GM18499 (cell line): Measurements from ENCODE around the gene DNAJC17.

Source experiments
- ATAC-seq: cut with Tn5 transposase; IDR thresholded peaks from one replicate; pipeline ENCODE4 v1.9.1; 2021; ENCODE audit warnings: moderate number of reproducible peaks; ENCODE audit not compliant: insufficient read depth, unreplicated experiment

Gene DNAJC17

GRCh38 chr15:40768521-40769273, 38.6 kb downstream of the DNAJC17 start:
- no peak for ATAC-seq

- ATAC-seq: no peak
These were observed 39.3 kb downstream of the DNAJC17 start for GRCh38 chr15:40767838-40768500.

DNA sequence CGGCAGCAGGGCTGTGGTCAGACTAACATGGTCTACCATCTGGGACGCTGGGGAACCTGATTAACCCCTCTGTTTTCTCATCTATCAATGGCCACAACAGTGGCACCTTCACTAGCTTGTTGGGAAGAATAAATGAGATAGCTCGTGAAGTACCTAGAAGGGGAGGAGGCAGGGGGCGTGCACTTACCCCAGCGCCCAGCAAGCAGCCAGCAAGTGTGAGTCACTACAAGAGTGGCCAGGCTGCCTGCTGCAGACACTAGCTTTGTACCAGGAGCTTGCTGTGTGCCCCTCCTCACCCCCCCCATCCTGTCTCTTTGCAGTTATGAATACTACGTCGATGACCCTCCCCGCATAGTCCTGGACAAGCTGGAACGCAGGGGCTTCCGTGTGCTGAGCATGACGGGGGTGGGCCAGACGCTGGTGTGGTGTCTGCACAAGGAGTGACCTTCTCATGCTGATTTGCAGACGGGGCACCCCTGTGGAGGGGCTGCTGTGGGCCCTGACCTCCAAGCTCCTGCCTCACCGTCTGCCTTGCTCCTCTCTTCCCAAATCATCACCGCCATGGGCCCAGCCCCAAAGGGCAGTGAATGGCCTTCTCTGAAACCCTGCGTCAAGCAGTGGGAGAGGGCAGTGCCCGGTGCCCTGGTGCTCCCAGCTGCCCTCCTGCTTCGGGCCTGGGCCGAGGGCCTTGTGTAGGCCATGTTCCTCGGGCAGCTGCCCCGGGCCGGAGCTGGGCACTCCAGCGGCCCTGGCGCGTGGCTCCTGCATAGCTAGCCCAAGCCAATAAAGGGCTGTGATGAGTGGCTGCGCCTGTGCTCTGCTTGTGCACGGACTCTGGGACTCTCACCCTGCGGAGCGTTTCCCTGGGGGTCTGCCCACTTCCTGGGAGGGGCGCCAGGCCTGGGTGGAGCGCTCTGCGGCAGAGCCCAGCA, 40.1 kb downstream of the DNAJC17 start:
- ATAC-seq: no peak

- ATAC-seq: no peak
These were observed 41.0 kb downstream of the DNAJC17 start for GRCh38 chr15:40766194-40766815.

- ATAC-seq: no peak
These were observed 42.6 kb downstream of the DNAJC17 start for GRCh38 chr15:40764629-40765103.

DNA sequence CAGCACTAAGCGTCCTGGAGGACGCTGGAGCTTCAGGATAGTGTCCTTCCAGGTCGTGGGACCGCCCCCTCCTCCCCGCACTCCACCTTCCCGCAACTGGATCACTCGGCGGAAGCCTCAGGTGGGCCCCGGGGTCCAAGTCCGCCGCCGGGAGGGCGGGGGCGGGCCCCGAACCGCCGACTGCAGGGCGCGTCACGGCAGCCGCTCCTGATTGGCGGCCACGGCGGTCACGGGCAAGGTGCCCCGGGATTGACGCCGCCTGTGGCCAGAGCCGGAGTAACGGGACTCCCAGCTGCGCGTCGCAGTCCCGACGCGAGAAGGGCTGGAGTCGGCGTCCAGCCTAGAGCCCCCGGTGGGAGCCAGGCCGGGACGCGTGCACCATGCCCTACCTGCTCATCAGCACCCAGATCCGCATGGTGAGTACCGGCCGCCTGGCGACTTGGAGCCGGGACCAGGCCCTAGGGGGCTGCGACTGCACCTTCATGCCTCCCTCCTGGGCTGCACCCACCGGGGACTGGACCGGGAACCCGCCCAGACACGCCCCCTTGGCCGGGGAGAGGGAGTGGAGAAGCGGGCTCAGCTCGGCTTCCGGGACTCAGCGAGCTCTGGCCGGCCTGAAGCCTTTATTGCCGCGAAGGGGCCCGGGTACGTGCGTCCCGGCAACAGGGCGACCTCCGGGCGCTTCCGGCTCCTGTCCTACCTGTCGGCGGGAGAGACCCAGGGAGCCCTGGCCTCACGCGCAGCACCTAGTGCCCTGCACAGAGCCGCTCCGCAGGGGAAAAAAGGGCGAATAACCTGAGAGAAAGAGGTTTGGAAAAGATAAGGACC, 43.3 kb downstream of the DNAJC17 start, which contains the start of gene GCHFR:
GCHFR (plus strand) TSS at position 268 of the 828 bp plus-strand sequence; CDS start at position 381, 113 bp downstream.
- no peak for ATAC-seq

DNA sequence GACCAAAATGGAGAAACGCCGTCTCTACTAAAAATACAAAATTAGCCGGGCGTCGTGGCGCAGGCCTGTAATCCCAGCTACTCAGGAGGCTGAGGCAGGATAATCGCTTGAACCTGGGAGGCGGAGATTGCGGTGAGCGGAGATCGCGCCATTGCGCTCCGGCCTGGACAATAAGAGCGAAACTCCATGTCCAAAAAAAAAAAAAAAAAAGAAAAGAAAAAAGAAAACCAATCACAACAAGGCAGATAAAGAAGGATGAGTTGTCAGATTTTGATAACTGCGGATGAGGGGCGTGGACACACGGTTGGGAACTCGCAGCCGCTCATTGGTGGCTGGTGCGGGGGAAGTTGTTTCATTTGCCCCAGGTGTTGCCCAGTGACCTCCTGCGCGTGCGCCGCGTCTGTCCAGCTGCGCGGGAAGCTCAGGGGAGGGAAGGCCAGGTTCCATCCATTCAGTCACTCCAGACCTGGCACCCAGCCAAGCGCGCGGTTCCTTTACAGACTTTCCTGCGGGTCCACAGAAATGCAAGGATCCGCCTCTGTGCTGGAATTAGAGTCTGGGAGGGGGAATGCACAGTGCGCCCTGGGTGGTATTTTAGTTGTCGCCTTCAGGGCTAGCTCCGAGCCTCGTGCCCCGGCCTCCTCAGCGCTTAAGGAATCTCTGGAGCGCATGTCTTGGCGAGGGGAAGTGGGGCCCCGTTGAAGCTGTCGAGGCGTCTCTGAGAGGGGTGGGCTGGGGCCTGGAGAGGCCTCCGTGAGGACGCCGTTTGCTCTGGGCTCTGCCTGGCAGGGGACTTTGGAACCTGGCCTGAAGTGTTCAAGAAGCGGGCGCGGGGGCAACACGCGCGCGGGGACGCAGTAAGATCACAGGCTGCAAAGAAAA, 44.1 kb downstream of the DNAJC17 start:
- no peak for ATAC-seq

DNA sequence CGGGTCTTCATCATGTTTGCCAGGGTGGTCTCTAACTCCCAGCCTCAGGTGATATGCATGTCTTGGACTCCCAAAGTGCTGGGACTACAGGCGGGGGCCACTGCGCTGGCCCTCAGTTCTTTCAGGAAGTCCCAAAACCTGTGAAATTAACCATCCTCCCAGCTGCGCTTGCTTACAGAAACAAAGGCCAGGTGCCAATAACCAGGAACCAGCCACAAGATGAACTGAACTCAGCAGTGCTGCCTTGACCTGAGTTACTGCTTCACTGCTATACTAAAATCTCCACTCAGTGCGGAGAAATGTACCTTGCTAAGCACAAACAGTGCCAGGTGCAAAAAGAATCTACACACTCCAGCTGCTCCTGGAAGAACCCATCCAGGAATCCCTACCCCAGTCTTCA, 47.3 kb downstream of the DNAJC17 start:
- ATAC-seq: no peak

DNA sequence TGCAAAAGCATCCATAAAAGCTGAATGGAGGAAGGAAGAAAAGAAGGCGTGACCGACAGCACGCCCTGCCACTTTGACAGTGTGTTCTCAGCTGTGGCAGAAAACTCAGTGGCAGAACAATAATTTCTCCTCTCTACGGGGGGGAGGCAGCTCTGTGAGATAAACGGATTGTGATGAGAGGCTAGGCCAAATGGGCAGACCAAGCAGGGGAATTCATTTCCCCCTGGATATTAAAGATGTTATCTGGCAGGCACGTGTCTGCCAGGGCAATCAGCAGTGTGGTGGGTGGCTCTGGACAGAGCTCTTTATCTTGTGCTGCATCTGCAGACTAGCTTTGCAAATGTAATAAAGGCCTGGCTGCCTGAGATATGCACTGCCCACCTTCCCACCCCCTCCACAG, 50.3 kb downstream of the DNAJC17 start:
- ATAC-seq: no peak

DNA sequence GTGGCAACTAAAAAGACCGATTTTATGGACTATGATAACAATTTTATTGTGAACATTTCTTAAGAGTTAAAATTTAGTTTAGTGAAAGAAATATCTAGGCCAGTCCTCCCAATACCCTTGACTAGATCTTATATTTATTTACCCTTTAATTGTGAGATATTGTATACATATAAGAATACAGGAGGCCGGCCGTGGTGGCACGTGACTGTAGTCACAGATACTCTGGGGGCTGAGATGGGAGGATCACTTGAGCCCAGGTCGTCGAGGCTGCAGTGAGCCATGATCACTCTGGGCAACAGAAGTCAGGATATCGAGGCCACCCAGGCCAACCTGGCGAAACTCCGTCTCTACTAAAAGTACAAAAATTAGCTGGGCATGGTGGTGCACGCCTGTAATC, 51.5 kb downstream of the DNAJC17 start:
- ATAC-seq: no peak

DNA sequence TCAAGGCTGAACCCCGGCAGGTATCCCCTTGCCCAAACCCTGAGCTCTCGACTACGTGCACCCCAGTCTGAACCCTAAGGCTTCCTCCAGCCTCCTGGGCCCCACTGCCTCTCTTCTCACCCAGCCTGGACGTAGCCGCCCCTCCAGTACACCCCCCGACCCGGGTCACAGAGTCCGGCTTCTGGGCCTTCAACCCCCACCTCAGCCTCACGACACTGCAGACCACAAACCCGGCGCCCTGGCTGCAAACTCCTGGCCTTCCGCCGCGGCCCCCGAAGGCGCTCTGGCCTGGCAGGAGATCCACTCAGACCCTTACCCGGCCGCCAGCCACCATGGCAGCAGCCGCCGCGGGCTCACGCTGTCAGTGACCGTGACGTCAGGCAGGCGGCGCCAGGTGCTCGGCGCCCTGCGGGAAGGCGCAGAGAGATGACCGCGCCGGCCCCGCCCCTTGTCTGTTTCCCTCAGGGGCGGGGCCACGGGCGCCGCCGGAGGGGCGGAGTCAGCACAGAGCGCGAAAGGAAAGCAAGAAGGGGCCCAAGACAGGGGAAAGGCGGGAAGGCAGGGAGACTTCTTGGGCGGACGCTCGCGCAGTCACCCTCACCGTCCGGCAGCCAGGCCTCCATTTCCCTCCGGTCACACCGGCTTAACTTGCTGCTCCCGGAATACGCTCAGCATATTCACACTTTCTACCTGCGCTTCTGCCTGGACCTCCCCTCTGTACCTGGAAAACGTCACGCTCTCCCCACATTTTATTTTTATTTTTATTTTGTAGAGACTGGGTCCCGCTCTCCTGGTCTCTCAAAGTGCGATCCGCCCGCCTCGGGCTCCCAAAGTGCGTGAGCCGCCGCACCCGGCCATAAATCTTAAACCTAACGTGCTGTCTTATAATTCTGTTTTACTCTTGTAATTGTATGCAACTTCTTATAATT, 52.1 kb downstream of the DNAJC17 start, which contains the start of gene RMDN3:
RMDN3 (minus strand) TSS at position 372 of the 929 bp plus-strand sequence. CDS start 471 bp downstream, outside the sequence.
- peak; percentile 54 for ATAC-seq

DNA sequence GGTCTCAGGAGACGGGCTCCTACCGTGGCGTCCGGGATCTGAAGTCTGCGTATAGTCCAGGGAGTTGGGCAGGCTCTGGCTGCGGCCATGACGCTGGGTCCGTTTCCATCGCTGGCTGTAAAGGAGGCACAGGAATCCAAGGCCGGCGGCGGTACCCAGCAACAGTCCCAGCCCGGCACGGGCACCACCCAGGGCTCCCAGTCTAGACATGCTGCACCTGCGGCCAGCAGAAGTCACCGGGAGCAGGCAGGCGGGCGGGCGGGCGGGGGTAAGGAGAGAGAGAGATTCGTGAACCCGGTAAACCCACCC, 52.7 kb downstream of the DNAJC17 start:
- no peak for ATAC-seq

GRCh38 chr15:40751745-40752144, 55.5 kb downstream of the DNAJC17 start:
- ATAC-seq: no peak

DNA sequence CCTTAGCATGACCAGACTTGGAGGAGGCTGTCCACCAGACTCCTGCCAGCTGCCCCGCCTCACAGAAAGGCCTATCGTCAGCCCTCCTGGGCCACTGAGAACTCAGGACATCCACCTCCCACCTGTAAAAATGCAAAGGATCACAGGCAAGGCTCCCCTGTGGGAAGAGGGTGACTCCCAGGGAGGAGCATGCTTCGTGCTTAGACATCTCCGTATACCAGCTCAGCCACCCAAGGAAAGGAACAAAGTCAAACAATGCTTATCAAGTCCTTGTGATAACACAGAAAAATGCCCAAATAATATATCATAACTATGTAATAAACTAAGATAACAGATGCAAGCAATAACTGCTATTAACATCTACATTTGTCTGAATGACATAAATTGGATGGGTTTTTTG, 56.4 kb downstream of the DNAJC17 start:
- no peak for ATAC-seq

DNA sequence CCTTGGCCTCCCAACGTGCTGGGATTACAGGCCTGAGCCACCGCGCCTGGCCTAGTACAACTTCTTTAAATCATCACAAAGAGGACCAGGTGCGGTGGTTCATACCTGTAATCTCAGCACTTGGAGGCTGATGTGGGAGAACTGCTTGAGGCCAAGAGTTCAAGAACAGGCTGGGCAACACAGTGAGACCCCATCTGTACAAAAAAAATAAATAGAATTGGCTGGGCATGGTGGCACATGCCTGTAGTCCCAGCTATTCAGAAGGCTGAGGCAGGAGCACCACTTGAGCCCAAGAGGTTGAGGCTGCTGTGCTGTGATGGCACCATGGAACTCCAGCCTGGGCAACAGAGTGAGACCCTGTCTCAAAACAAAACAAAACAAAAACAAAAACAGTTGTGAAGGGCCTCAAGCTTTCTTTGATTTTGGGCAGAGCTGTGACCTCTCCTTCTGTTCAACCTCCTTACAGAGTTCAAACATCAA, 58.1 kb downstream of the DNAJC17 start:
- no peak for ATAC-seq

- ATAC-seq: no peak
These were observed 59.3 kb downstream of the DNAJC17 start for GRCh38 chr15:40747685-40748631.
